Coronary artery (tissue), 2 donors: ENCODE measurements around the gene LCN2.
"Not testable (repeated sequence)": the region's sequence is repeated elsewhere in the genome, so short reads cannot be mapped to it uniquely, and the experiment has no call there.

ENCODE experiments used
- DNase-seq: peaks from one replicate; pipeline ENCODE4 v3.0.0-alpha.2; 2017; ENCODE audit warnings: low spot score
- H3K27ac ChIP-seq, 2 donors: fragments of 200-600 bp; sonication (generic); one replicate each; pipeline ENCODE4 v1.5.1; 2016 to 2019
- H3K4me3 ChIP-seq: fragments of 200-600 bp; sonication (generic); 2 replicates; pipeline ENCODE4 v1.5.1; 2016; ENCODE audit warnings: mild to moderate bottlenecking, moderate library complexity
- CTCF ChIP-seq: fragments of 200-600 bp; sonication (generic); IDR thresholded peaks from one replicate; pipeline ENCODE4 v1.5.1; 2019; ENCODE audit warnings: antibody characterized with exemption

LCN2 gene

GRCh38 chr9:128107468-128108268 lies 41.6 kb upstream of the LCN2 start:
- no peak overlapping the region for H3K4me3 ChIP-seq
- no peak for DNase-seq
- TF ChIP-seq CTCF = no peak
- H3K27ac ChIP-seq = no peak overlapping the region

- Histone ChIP-seq H3K4me3 (no peak overlapping the region), H3K27ac (no peak overlapping the region)
- TF ChIP-seq CTCF = no peak
- no peak for DNase-seq
Measured at GRCh38 chr9:128108269-128109049, 40.8 kb upstream of the LCN2 start.

GRCh38 chr9:128109050-128109709 lies 40.1 kb upstream of the LCN2 start:
- Histone ChIP-seq H3K4me3 (no peak overlapping the region), H3K27ac (no peak overlapping the region)
- no peak for TF ChIP-seq CTCF
- no peak for DNase-seq

- DNase-seq = not testable (repeated sequence)
Measured at GRCh38 chr9:128111726-128112125, 37.5 kb upstream of the LCN2 start.

GRCh38 chr9:128113526-128114325 lies 35.5 kb upstream of the LCN2 start:
- TF ChIP-seq CTCF = no peak
- Histone ChIP-seq H3K4me3 (no peak overlapping the region), H3K27ac (no peak overlapping the region)
- DNase-seq = no peak

More at GRCh38 chr9:128111726-128112125, 37.5 kb upstream of the LCN2 start:
- H3K4me3 ChIP-seq, H3K27ac ChIP-seq: not testable (repeated sequence)

- TF ChIP-seq CTCF = no peak
- Histone ChIP-seq H3K27ac (no peak overlapping the region), H3K4me3 (no peak overlapping the region)
- DNase-seq = no peak
Measured at GRCh38 chr9:128114326-128115186, 34.7 kb upstream of the LCN2 start.
